ENCODE results near the gene CUX1. TPM values are rescaled to one million over a fixed set of nuclear protein-coding genes. Genes with fewer than 3 reads are reported as not detected.

Gene CUX1
- total RNA-seq, 1 experiment from 2014 or later, result 53.5 TPM

GRCh38 chr7:101939136-101939695 lies 121.8 kb downstream of the CUX1 start:
- no peak overlapping the region; a peak in 1 of 5 replicates for H3K4me3 Mint-ChIP-seq
- peaks cover 7 to 15% (median 12%) of the 10 kb centered on the region in 3 experiments; a peak in 6 of 7 replicates for H3K36me3 Mint-ChIP-seq (ENCODE audit: insufficient read depth in 1 of 3, low read depth in 3 of 3)
- peak overlapping the region; percentile 62 for H2AK5ac ChIP-seq (ENCODE audit: insufficient read length, low read length)
- no peak overlapping the region for H3K14ac ChIP-seq (ENCODE audit: insufficient read depth, low read length)
- H3K4me1 ChIP-seq (ENCODE audit: insufficient read depth, low read length), result peaks cover 17% of the 10 kb centered on the region
- no peak overlapping the region for H4K8ac ChIP-seq (replicated peaks; ENCODE audit: insufficient read length, low read depth, low read length)
- no peak overlapping the region; a peak in 1 of 7 replicates for H3K27ac Mint-ChIP-seq
- no peak overlapping the region for H4K91ac ChIP-seq (ENCODE audit: insufficient read length, low read depth, low read length)
- no peak overlapping the region for H3K18ac ChIP-seq (ENCODE audit: insufficient read length, low read depth, low read length)
- no CpG with 5 or more reads among the region's 8 CpGs for WGBS (ENCODE audit: extremely low coverage, insufficient read length, low lambda C conversion rate)
- no peak overlapping the region for H3K56ac ChIP-seq (ENCODE audit: insufficient read length, low read depth, low read length)
- no peak overlapping the region for H2BK120ac ChIP-seq (ENCODE audit: low read depth, low read length, poor library complexity, severe bottlenecking)
- no peak for DNase-seq
- no peak overlapping the region for H3K4me2 ChIP-seq (ENCODE audit: insufficient read depth, insufficient read length, low read length)
- H3K9ac ChIP-seq (ENCODE audit: extremely low read depth, insufficient read length, low read length), result no peak overlapping the region
- H3T11ph ChIP-seq (ENCODE audit: low read length), result no peak overlapping the region
- no peaks in the 10 kb centered on the region for H3K9me3 ChIP-seq (ENCODE audit: control insufficient read depth, low read depth, low read length)
- H3K27ac ChIP-seq (ENCODE audit: insufficient read length, low read depth, low read length), result no peak overlapping the region
- peaks cover 11% of the 10 kb centered on the region for H3K23me2 ChIP-seq (ENCODE audit: insufficient read length, low read depth, low read length, poor library complexity, severe bottlenecking)
- no peak for TF ChIP-seq CTCF (conservative IDR thresholded peaks at IDR 0.05)
- no peaks in the 10 kb centered on the region for H3K27me3 Mint-ChIP-seq (ENCODE audit: low read depth)
- H2BK20ac ChIP-seq (ENCODE audit: low read depth, low read length, poor library complexity, severe bottlenecking), result no peak overlapping the region
- H3K4me1 Mint-ChIP-seq, result peaks cover 59 to 68% of the 10 kb centered on the region in 2 experiments
- no peak overlapping the region for H3K4ac ChIP-seq (ENCODE audit: low read depth, low read length)
- H3K23ac ChIP-seq (ENCODE audit: insufficient read length, low read depth, low read length), result no peak overlapping the region
- no peak overlapping the region for H4K5ac ChIP-seq (ENCODE audit: insufficient read length, low read depth, low read length)
- H2BK5ac ChIP-seq (ENCODE audit: insufficient read length, low read length), result no peak overlapping the region
- no peak overlapping the region for H2BK12ac ChIP-seq (ENCODE audit: insufficient read length, low read depth, low read length)
- no peaks in the 10 kb centered on the region for H4K20me1 ChIP-seq (ENCODE audit: control insufficient read depth, insufficient read depth, insufficient read length)
- no peaks in the 10 kb centered on the region for H3K27me3 ChIP-seq (ENCODE audit: insufficient read depth, low read length)
- no peak overlapping the region for H2BK15ac ChIP-seq (ENCODE audit: low read depth, low read length)
- peaks cover 5% of the 10 kb centered on the region; the same call in 1 of the 2 replicates for H3K79me2 ChIP-seq (ENCODE audit: insufficient read depth, low read length)
- H2AFZ ChIP-seq (ENCODE audit: low read length), result no peak overlapping the region
- H3K9me3 Mint-ChIP-seq, result peaks cover 3 to 4% of the 10 kb centered on the region in 2 experiments; a peak in 4 of 5 replicates
- H3K79me1 ChIP-seq (ENCODE audit: insufficient read depth, low read depth, low read length, poor library complexity, severe bottlenecking), result no peaks in the 10 kb centered on the region

All from H9 (cell line).